SK-N-SH (cell line): ENCODE measurements around the gene RNF11. TPM values are rescaled to one million over a fixed set of nuclear protein-coding genes. Genes with fewer than 3 reads are reported as not detected.

Experiments
- CTCF ChIA-PET: fragments of 300-600, 350-600 bp; formaldehyde crosslinking; extraction: SDS; loops from one replicate; lab custom pipeline; 2021; lab: Yijun Ruan, JAX
- POLR2A ChIA-PET: fragments of 350-600 bp; sonication (Branson Sonifier 250); formaldehyde crosslinking; extraction: SDS; loops from one replicate; lab custom pipeline; 2020; ENCODE audit warnings: antibody characterized with exemption, inconsistent platforms; lab: Yijun Ruan, JAX
- DNase-seq: peaks from one replicate; pipeline ENCODE4 v3.0.0; 2012
- H2AFZ ChIP-seq: fragments of 200-600 bp; sonication (generic); 2 replicates; pipeline ENCODE4 v1.8.1; 2016; ENCODE audit warnings: antibody characterized with exemption, mild to moderate bottlenecking, low read depth
- H3F3A ChIP-seq: fragments of 200-600 bp; sonication (generic); replicated peaks from 2 replicates; pipeline ENCODE3; 2016; ENCODE audit warnings: antibody characterized with exemption, mild to moderate bottlenecking; ENCODE audit not compliant: insufficient read depth
- H3K27ac ChIP-seq, 2 experiments: fragments of 200-500 bp in 1 of 2; fragments of 200-600 bp in 1 of 2; sonication (Bioruptor generic) in 1 of 2; sonication (generic), shearing (Covaris generic) in 1 of 2; 2 replicates each; pipeline versions ENCODE4 v1.5.1 to v1.6.1; 2014 to 2016; ENCODE audit warnings: low read depth in 2 of 2, inconsistent platforms in 1 of 2, low read length in 1 of 2, mild to moderate bottlenecking in 1 of 2, mixed read lengths in 1 of 2
- H3K27me3 ChIP-seq: fragments of 200-600 bp; sonication (generic), shearing (Covaris generic); 2 replicates; pipeline ENCODE4 v1.6.1; 2016; ENCODE audit warnings: mixed run types; ENCODE audit not compliant: insufficient read depth
- H3K36me3 ChIP-seq, 2 experiments: fragments of 200-500 bp in 1 of 2; fragments of 200-600 bp in 1 of 2; sonication (Bioruptor generic) in 1 of 2; sonication (generic) in 1 of 2; replicated peaks in 1 of 2; 2 replicates each; pipeline versions ENCODE3 to v1.5.1; 2014 to 2016; ENCODE audit warnings: low read length in 1 of 2, mild to moderate bottlenecking in 1 of 2; ENCODE audit not compliant: insufficient read depth in 2 of 2, control insufficient read depth in 1 of 2
- H3K4me1 ChIP-seq, 2 experiments: fragments of 200-500 bp in 1 of 2; fragments of 200-600 bp in 1 of 2; sonication (Bioruptor generic) in 1 of 2; sonication (generic), shearing (Covaris generic) in 1 of 2; 2 replicates each; pipeline versions ENCODE4 v1.5.1 to v1.6.1; 2014 to 2016; ENCODE audit warnings: low read depth in 1 of 2, low read length in 1 of 2, mixed run types in 1 of 2; ENCODE audit not compliant: insufficient read depth in 2 of 2, control insufficient read depth in 1 of 2
- H3K4me2 ChIP-seq: fragments of 200-600 bp; sonication (generic), shearing (Covaris generic); 2 replicates; pipeline ENCODE4 v1.6.1; 2017; ENCODE audit warnings: mixed run types
- H3K4me3 ChIP-seq, 2 experiments: fragments of 200-500 bp in 1 of 2; fragments of 200-600 bp in 1 of 2; sonication (Bioruptor generic) in 1 of 2; sonication (generic), shearing (Covaris generic) in 1 of 2; 2 replicates each; pipeline versions ENCODE4 v1.5.1 to v1.8.1; 2014 to 2016; ENCODE audit warnings: low read depth in 2 of 2, inconsistent platforms in 1 of 2, low read length in 1 of 2, mild to moderate bottlenecking in 1 of 2, mixed read lengths in 1 of 2, moderate library complexity in 1 of 2
- H3K79me2 ChIP-seq: fragments of 200-600 bp; sonication (generic); 2 replicates; pipeline ENCODE4 v1.8.1; 2017; ENCODE audit warnings: mild to moderate bottlenecking; ENCODE audit not compliant: insufficient read depth
- H3K9ac ChIP-seq: fragments of 200-600 bp; sonication (generic); 2 replicates; pipeline ENCODE4 v1.6.1; 2017; ENCODE audit warnings: mixed run types
- H3K9me2 ChIP-seq: fragments of 200-600 bp; sonication (generic); 2 replicates; pipeline ENCODE4 v1.6.1; 2017; ENCODE audit warnings: mixed run types
- H3K9me3 ChIP-seq: fragments of 200-600 bp; sonication (generic); 2 replicates; pipeline ENCODE4 v1.6.1; 2017; ENCODE audit warnings: mixed run types, mild to moderate bottlenecking, moderate library complexity
- H4K20me1 ChIP-seq: fragments of 200-600 bp; sonication (generic); 2 replicates; pipeline ENCODE4 v1.6.1; 2017; ENCODE audit warnings: mild to moderate bottlenecking, mixed run types; ENCODE audit not compliant: insufficient read depth
- EP300 ChIP-seq, 2 experiments: IDR thresholded peaks; 2 replicates each; pipeline versions ENCODE4 v1.4.0 to v1.6.1; 2012; ENCODE audit warnings: borderline replicate concordance in 1 of 2, low read depth in 1 of 2, low read length in 1 of 2
- GABPA ChIP-seq: IDR thresholded peaks from 2 replicates; pipeline ENCODE4 v1.4.0; 2012; ENCODE audit warnings: low read depth, mild to moderate bottlenecking
- RAD21 ChIP-seq: IDR thresholded peaks from 2 replicates; pipeline ENCODE4 v1.6.1; 2012; ENCODE audit warnings: mild to moderate bottlenecking, low read length
- RXRA ChIP-seq: IDR thresholded peaks from 2 replicates; pipeline ENCODE4 v1.4.0; 2012; ENCODE audit warnings: low read depth, mild to moderate bottlenecking, borderline replicate concordance
- WGBS: methylation state at CpG from one replicate; pipeline ENCODE4 v1.1.6; 2017; ENCODE audit warnings: low lambda C conversion rate; 5-methylcytosine and 5-hydroxymethylcytosine counted together
- polyA plus RNA-seq, 3 experiments: library from polyadenylated mRNA; depleted of rRNA; stranded (reverse); fragments of >200 nt; gene quantifications; 2 replicates each; pipeline ENCODE4 v1.2.3, GENCODE V29; 2012
- TF ChIP-seq, protein P1 (sequence below): IDR thresholded peaks from 2 replicates; pipeline ENCODE4 v1.4.0; 2012; ENCODE audit warnings: low read depth, borderline replicate concordance
- TF ChIP-seq, protein P2 (sequence below): IDR thresholded peaks from 2 replicates; pipeline ENCODE4 v1.4.0; 2012; ENCODE audit warnings: low read depth
- TF ChIP-seq, protein P3 (sequence below): fragments of 150-350 bp; IDR thresholded peaks from 2 replicates; pipeline ENCODE4 v1.6.1; 2016; ENCODE audit warnings: mild to moderate bottlenecking, low read depth, low read length
- TF ChIP-seq, protein P4 (sequence below): fragments of 200-600 bp; sonication (generic); IDR thresholded peaks from 2 replicates; pipeline ENCODE4 v1.6.1; 2017; ENCODE audit warnings: antibody characterized with exemption, mild to moderate bottlenecking, moderate library complexity

RNF11 gene
- polyA plus RNA-seq, 1 of the 3 experiments (the other 2 are of a cell fraction): 62.5 TPM

DNA sequence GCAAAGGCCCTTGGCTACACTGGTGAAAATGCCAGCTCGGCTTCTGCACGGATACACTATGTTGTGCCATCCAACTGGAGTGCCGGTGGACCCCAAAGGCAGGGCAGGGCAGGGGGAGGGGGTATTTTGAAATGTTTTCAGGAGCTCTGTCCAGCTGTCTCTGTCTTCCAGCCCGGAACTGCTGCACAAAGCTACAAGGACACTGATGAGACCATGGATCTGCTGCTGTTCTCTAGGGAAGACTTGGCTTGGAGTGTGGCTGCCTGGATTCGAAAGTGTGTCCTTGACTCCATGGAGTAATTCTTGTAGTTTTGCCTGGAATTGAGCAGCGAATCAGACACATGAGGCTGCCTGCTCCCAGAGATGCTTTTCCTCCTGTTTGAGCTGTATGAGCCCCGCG lies 51.9 kb downstream of the RNF11 start:
- H3K36me3 ChIP-seq: no peaks in the 10 kb centered on the region
- 90% methylated on average over 8 of the region's 8 CpGs for WGBS
- TF ChIP-seq, protein P1, sequence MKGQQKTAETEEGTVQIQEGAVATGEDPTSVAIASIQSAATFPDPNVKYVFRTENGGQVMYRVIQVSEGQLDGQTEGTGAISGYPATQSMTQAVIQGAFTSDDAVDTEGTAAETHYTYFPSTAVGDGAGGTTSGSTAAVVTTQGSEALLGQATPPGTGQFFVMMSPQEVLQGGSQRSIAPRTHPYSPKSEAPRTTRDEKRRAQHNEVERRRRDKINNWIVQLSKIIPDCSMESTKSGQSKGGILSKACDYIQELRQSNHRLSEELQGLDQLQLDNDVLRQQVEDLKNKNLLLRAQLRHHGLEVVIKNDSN: no peak
- TF ChIP-seq, protein P2, sequence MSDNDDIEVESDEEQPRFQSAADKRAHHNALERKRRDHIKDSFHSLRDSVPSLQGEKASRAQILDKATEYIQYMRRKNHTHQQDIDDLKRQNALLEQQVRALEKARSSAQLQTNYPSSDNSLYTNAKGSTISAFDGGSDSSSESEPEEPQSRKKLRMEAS: no peak
- ChIA-PET CTCF (interaction anchor here (0.7 to 3.5 kb wide), 5 partner anchors 9 to 99 kb away, joined by 3 to 26 read pairs (median 4); no protein-coding TSS in a partner anchor), POLR2A (no interaction called here)
- H2AFZ ChIP-seq: no peak overlapping the region
- no peaks in the 10 kb centered on the region for H3F3A ChIP-seq
- H3K4me3 ChIP-seq: no peak overlapping the region
- no peak overlapping the region for H3K27ac ChIP-seq
- H3K9me3 ChIP-seq: no peaks in the 10 kb centered on the region
- H3K4me1 ChIP-seq: peaks cover 8 to 11% of the 10 kb centered on the region in 2 experiments; a peak in 3 of 4 replicates
- no peaks in the 10 kb centered on the region for H4K20me1 ChIP-seq
- H3K9me2 ChIP-seq: no peaks in the 10 kb centered on the region
- H3K79me2 ChIP-seq: no peaks in the 10 kb centered on the region
- H3K9ac ChIP-seq: no peak overlapping the region
- H3K27me3 ChIP-seq: no peaks in the 10 kb centered on the region
- DNase-seq: no peak
- no peak overlapping the region for H3K4me2 ChIP-seq

DNA sequence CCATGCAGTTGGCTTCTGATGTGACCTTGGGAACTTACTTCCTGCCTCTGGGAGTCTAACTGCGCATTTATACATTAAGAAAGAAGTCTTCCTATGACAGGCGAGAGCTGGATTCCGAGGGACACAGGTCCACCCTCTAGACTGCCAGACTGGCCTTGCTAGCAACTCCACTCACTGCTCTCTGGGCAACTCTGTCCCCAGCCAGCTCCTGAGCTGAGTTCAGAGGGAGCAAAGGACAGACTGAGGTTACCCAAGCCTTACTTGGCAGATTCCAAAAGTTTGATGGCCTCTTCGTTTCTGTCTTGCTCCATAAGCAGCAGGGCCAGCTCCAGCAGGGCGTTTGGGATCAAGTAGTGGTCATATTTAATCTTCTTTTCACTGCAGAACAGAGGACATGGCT lies 52.5 kb downstream of the RNF11 start:
- H3K27ac ChIP-seq: no peak overlapping the region
- H3K9me3 ChIP-seq: no peaks in the 10 kb centered on the region

More for the DNA sequence above, 52.5 kb downstream of the RNF11 start:
- no peak overlapping the region for H3K9ac ChIP-seq
- H3K4me1 ChIP-seq: peaks cover 8 to 11% of the 10 kb centered on the region in 2 experiments; a peak in 3 of 4 replicates
- H3K27me3 ChIP-seq: no peaks in the 10 kb centered on the region
- no peak overlapping the region for H3K4me3 ChIP-seq
- 93% methylated on average over 5 of the region's 5 CpGs for WGBS
- no peak for DNase-seq
- H3F3A ChIP-seq: no peaks in the 10 kb centered on the region
- H2AFZ ChIP-seq: no peak overlapping the region
- no peak overlapping the region for H3K4me2 ChIP-seq
- H3K9me2 ChIP-seq: no peaks in the 10 kb centered on the region
- POLR2A ChIA-PET: no interaction called here
- TF ChIP-seq, protein P3, sequence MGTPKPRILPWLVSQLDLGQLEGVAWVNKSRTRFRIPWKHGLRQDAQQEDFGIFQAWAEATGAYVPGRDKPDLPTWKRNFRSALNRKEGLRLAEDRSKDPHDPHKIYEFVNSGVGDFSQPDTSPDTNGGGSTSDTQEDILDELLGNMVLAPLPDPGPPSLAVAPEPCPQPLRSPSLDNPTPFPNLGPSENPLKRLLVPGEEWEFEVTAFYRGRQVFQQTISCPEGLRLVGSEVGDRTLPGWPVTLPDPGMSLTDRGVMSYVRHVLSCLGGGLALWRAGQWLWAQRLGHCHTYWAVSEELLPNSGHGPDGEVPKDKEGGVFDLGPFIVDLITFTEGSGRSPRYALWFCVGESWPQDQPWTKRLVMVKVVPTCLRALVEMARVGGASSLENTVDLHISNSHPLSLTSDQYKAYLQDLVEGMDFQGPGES: no peak
- TF ChIP-seq EP300 (IDR thresholded peaks at IDR 0.05; ENCODE audit: borderline replicate concordance in 1 of 2, low read depth in 1 of 2, low read length in 1 of 2): no peak
- TF ChIP-seq, protein P4, sequence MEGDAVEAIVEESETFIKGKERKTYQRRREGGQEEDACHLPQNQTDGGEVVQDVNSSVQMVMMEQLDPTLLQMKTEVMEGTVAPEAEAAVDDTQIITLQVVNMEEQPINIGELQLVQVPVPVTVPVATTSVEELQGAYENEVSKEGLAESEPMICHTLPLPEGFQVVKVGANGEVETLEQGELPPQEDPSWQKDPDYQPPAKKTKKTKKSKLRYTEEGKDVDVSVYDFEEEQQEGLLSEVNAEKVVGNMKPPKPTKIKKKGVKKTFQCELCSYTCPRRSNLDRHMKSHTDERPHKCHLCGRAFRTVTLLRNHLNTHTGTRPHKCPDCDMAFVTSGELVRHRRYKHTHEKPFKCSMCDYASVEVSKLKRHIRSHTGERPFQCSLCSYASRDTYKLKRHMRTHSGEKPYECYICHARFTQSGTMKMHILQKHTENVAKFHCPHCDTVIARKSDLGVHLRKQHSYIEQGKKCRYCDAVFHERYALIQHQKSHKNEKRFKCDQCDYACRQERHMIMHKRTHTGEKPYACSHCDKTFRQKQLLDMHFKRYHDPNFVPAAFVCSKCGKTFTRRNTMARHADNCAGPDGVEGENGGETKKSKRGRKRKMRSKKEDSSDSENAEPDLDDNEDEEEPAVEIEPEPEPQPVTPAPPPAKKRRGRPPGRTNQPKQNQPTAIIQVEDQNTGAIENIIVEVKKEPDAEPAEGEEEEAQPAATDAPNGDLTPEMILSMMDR: no peak
- TF ChIP-seq RXRA: no peak
- no peak for TF ChIP-seq RAD21
- TF ChIP-seq GABPA: no peak
- no peaks in the 10 kb centered on the region for H3K79me2 ChIP-seq
- H4K20me1 ChIP-seq: no peaks in the 10 kb centered on the region
- H3K36me3 ChIP-seq: no peaks in the 10 kb centered on the region
- CTCF ChIA-PET: interaction anchor here (1.2 to 3.5 kb wide), 4 partner anchors 8 to 100 kb away, joined by 3 to 26 read pairs (median 5); no protein-coding TSS in a partner anchor
